HG02885 (cell line): ENCODE data around the gene CEBPG.

ENCODE experiments used
- ATAC-seq: cut with Tn5 transposase; IDR thresholded peaks from one replicate; pipeline ENCODE4 v1.9.1; 2021; ENCODE audit warnings: mild to moderate bottlenecking; ENCODE audit not compliant: unreplicated experiment, poor library complexity

CEBPG gene

GRCh38 chr19:33414667-33415605 is 41.4 kb downstream of the CEBPG start:
- no peak for ATAC-seq

- ATAC-seq, result peak; percentile 53
These were observed 43.1 kb downstream of the CEBPG start for GRCh38 chr19:33416307-33417215.

GRCh38 chr19:33417751-33418150 is 44.2 kb downstream of the CEBPG start:
- ATAC-seq, result no peak

- no peak for ATAC-seq
These were observed 45.0 kb downstream of the CEBPG start for GRCh38 chr19:33418461-33418860.

GRCh38 chr19:33418871-33419787 is 45.6 kb downstream of the CEBPG start:
- no peak for ATAC-seq

GRCh38 chr19:33419788-33420130 is 46.2 kb downstream of the CEBPG start:
- ATAC-seq, result no peak

- ATAC-seq, result no peak
These were observed 47.3 kb downstream of the CEBPG start for GRCh38 chr19:33420821-33421220.

- ATAC-seq, result no peak
These were observed 47.9 kb downstream of the CEBPG start for GRCh38 chr19:33421368-33421767.

GRCh38 chr19:33422369-33423180 is 49.1 kb downstream of the CEBPG start:
- no peak for ATAC-seq

GRCh38 chr19:33424181-33424580 is 50.7 kb downstream of the CEBPG start:
- ATAC-seq, result no peak

GRCh38 chr19:33426621-33427361 is 53.3 kb downstream of the CEBPG start:
- ATAC-seq, result no peak

GRCh38 chr19:33427801-33428626 is 54.5 kb downstream of the CEBPG start:
- no peak for ATAC-seq

GRCh38 chr19:33428627-33429125 is 55.2 kb downstream of the CEBPG start:
- no peak for ATAC-seq

- ATAC-seq, result no peak
These were observed 56.6 kb downstream of the CEBPG start for GRCh38 chr19:33429891-33430673.

- ATAC-seq, result peak; percentile 58
These were observed 57.3 kb downstream of the CEBPG start for GRCh38 chr19:33430674-33431277.

GRCh38 chr19:33432015-33432414 is 58.5 kb downstream of the CEBPG start:
- no peak for ATAC-seq
